Vagina (tissue), 2 donors: ENCODE measurements around the gene EID1.

ENCODE experiments used
- CTCF ChIP-seq, 3 experiments: fragments of 450-650 bp in 2 of 3; fragments of 200-600 bp in 1 of 3; sonication (generic) in 1 of 3; IDR thresholded peaks; one replicate each; pipeline ENCODE4 v1.5.1; 2017 to 2019; ENCODE audit warnings: antibody characterized with exemption in 3 of 3, mild to moderate bottlenecking in 2 of 3, moderate library complexity in 2 of 3
- POLR2A ChIP-seq, 2 donors: fragments of 450-650 bp; IDR thresholded peaks; one replicate each; pipeline ENCODE4 v1.6.1; 2017; ENCODE audit warnings: antibody characterized with exemption in 2 of 2, mild to moderate bottlenecking in 2 of 2, moderate library complexity in 2 of 2
- POLR2AphosphoS5 ChIP-seq, 2 donors: sonication (generic); formaldehyde crosslinking; IDR thresholded peaks; one replicate each; pipeline ENCODE4 v1.9.0; 2017; ENCODE audit warnings: antibody characterized with exemption in 2 of 2, mild to moderate bottlenecking in 2 of 2, low read depth in 1 of 2; ENCODE audit not compliant: insufficient read depth in 1 of 2

GRCh38 chr15:48924528-48925393 lies 46.8 kb downstream of the EID1 start:
- TF ChIP-seq POLR2AphosphoS5 (IDR thresholded peaks at IDR 0.05; ENCODE audit: insufficient read depth in 1 of 2, low read depth in 1 of 2): no peak
- no peak for TF ChIP-seq POLR2A (IDR thresholded peaks at IDR 0.05)
- TF ChIP-seq CTCF (IDR thresholded peaks at IDR 0.05): no peak
